Muscle layer of duodenum (tissue), 2 donors: Measurements from ENCODE around the gene HOXB5.
A peak's percentile ranks its signal among the peaks of the same experiment; 100 is the strongest.

Source experiments
- H3K27ac ChIP-seq: one replicate; pipeline ENCODE4 v1.7.0; 2013; ENCODE audit warnings: mild to moderate bottlenecking, low read length
- H3K27me3 ChIP-seq: one replicate; pipeline ENCODE4 v1.7.0; 2013; ENCODE audit warnings: low read depth, mild to moderate bottlenecking, control low read depth, low read length
- H3K36me3 ChIP-seq, 2 donors: one replicate each; pipeline ENCODE4 v1.7.0; 2013; ENCODE audit warnings: low read length in 2 of 2, control low read depth in 1 of 2, mild to moderate bottlenecking in 1 of 2; ENCODE audit not compliant: insufficient read depth in 2 of 2, control insufficient read depth in 1 of 2
- H3K4me1 ChIP-seq, 2 donors: one replicate each; pipeline ENCODE4 v1.7.0; 2013; ENCODE audit warnings: low read length in 2 of 2, mild to moderate bottlenecking in 2 of 2, control low read depth in 1 of 2, moderate library complexity in 1 of 2; ENCODE audit not compliant: insufficient read depth in 2 of 2, control insufficient read depth in 1 of 2
- H3K4me3 ChIP-seq, 2 donors: one replicate each; pipeline ENCODE4 v1.7.0; 2013; ENCODE audit warnings: low read length in 2 of 2, low read depth in 1 of 2, mild to moderate bottlenecking in 1 of 2
- H3K9me3 ChIP-seq, 2 donors: one replicate each; pipeline ENCODE4 v1.7.0; 2013; ENCODE audit warnings: low read length in 2 of 2, control low read depth in 1 of 2, mild to moderate bottlenecking in 1 of 2; ENCODE audit not compliant: control insufficient read depth in 1 of 2
- donor health status: healthy.

The HOXB5 gene

GRCh38 chr17:48550502-48551213 lies 42.9 kb downstream of the HOXB5 start:
- Histone ChIP-seq H3K4me1 (peaks cover 10 to 57% of the 10 kb centered on the region in 2 donors), H3K27ac (peak overlapping the region; percentile 87), H3K27me3 (peaks cover 4% of the 10 kb centered on the region), H3K4me3 (peak overlapping the region in 1 of 2 donors; percentile 47), H3K9me3 (no peaks in the 10 kb centered on the region), H3K36me3 (no peaks in the 10 kb centered on the region)

GRCh38 chr17:48549914-48550501 lies 43.6 kb downstream of the HOXB5 start:
- Histone ChIP-seq H3K36me3 (no peaks in the 10 kb centered on the region), H3K4me1 (peaks cover 16 to 64% of the 10 kb centered on the region in 2 donors), H3K4me3 (peak overlapping the region in 1 of 2 donors; percentile 47), H3K9me3 (no peaks in the 10 kb centered on the region), H3K27me3 (peaks cover 8% of the 10 kb centered on the region), H3K27ac (peak overlapping the region; percentile 87)

- peaks cover 5% of the 10 kb centered on the region for H3K27me3 ChIP-seq
- H3K4me1 ChIP-seq, result peaks cover 17 to 65% of the 10 kb centered on the region in 2 donors
- peak overlapping the region; percentile 87 for H3K27ac ChIP-seq
Observed at GRCh38 chr17:48549281-48549630, 44.3 kb downstream of the HOXB5 start.

GRCh38 chr17:48548523-48549280 lies 44.9 kb downstream of the HOXB5 start:
- Histone ChIP-seq H3K27me3 (peaks cover 4% of the 10 kb centered on the region), H3K4me3 (peak overlapping the region; percentile 1 to 25), H3K36me3 (no peaks in the 10 kb centered on the region), H3K9me3 (no peaks in the 10 kb centered on the region), H3K27ac (peak overlapping the region; percentile 84), H3K4me1 (peaks cover 17 to 65% of the 10 kb centered on the region in 2 donors)

More at GRCh38 chr17:48549281-48549630, 44.3 kb downstream of the HOXB5 start:
- no peak overlapping the region for H3K4me3 ChIP-seq
- H3K36me3 ChIP-seq, result no peaks in the 10 kb centered on the region
- no peaks in the 10 kb centered on the region for H3K9me3 ChIP-seq

- H3K4me3 ChIP-seq, result peak overlapping the region; percentile 22 to 46
- no peaks in the 10 kb centered on the region for H3K36me3 ChIP-seq
- peaks cover 4% of the 10 kb centered on the region for H3K27me3 ChIP-seq
- H3K4me1 ChIP-seq, result peaks cover 13 to 62% of the 10 kb centered on the region in 2 donors
- peak overlapping the region; percentile 84 for H3K27ac ChIP-seq
- H3K9me3 ChIP-seq, result no peaks in the 10 kb centered on the region
Observed at GRCh38 chr17:48547808-48548522, 45.6 kb downstream of the HOXB5 start.

- Histone ChIP-seq H3K4me1 (peaks cover 13 to 58% of the 10 kb centered on the region in 2 donors), H3K4me3 (peak overlapping the region; percentile 22 to 46), H3K9me3 (no peaks in the 10 kb centered on the region), H3K27ac (peak overlapping the region; percentile 84), H3K27me3 (peaks cover 4% of the 10 kb centered on the region), H3K36me3 (no peaks in the 10 kb centered on the region)
Observed at GRCh38 chr17:48546924-48547807, 46.4 kb downstream of the HOXB5 start.

- H3K4me1 ChIP-seq, result peaks cover 13 to 50% of the 10 kb centered on the region in 2 donors
- H3K27me3 ChIP-seq, result peaks cover 4% of the 10 kb centered on the region
- H3K36me3 ChIP-seq, result no peaks in the 10 kb centered on the region
- no peaks in the 10 kb centered on the region for H3K9me3 ChIP-seq
- peak overlapping the region; percentile 22 to 46 for H3K4me3 ChIP-seq
- peak overlapping the region; percentile 84 for H3K27ac ChIP-seq
Observed at GRCh38 chr17:48546137-48546923, 47.2 kb downstream of the HOXB5 start.

- Histone ChIP-seq H3K9me3 (no peaks in the 10 kb centered on the region), H3K36me3 (no peaks in the 10 kb centered on the region), H3K4me3 (no peak overlapping the region), H3K4me1 (peaks cover 17 to 51% of the 10 kb centered on the region in 2 donors), H3K27ac (peak overlapping the region; percentile 84), H3K27me3 (peaks cover 4% of the 10 kb centered on the region)
Observed at GRCh38 chr17:48545539-48545938, 48.0 kb downstream of the HOXB5 start.

- no peaks in the 10 kb centered on the region for H3K9me3 ChIP-seq
- H3K36me3 ChIP-seq, result no peaks in the 10 kb centered on the region
- peak within 1 kb of the TSS; percentile 62 to 86 for H3K4me3 ChIP-seq
- peak within 1 kb of the TSS; percentile 84 for H3K27ac ChIP-seq
- peaks cover 4% of the 10 kb centered on the region for H3K27me3 ChIP-seq
- H3K4me1 ChIP-seq, result peaks cover 15 to 50% of the 10 kb centered on the region in 2 donors
Observed at GRCh38 chr17:48545022-48545375, 48.6 kb downstream of the HOXB5 start, which contains the start of gene HOXB2. TSS of gene HOXB2 (minus strand) at chr17:48545109. CDS start at chr17:48544911, 198 bp downstream.
